ENCODE results near the gene MACO1. TPM values are rescaled to one million over a fixed set of nuclear protein-coding genes. Genes with fewer than 3 reads are reported as not detected.

Gene MACO1
- total RNA-seq, 6 experiments from 2014 or later, result 13.7 to 15.1 (median 14.4) TPM

- DNase-seq, result no peak
- no peak overlapping the region for H3K4me3 Mint-ChIP-seq
These were observed 96.6 kb downstream of the MACO1 start for GRCh38 chr1:25527226-25527846.

DNA sequence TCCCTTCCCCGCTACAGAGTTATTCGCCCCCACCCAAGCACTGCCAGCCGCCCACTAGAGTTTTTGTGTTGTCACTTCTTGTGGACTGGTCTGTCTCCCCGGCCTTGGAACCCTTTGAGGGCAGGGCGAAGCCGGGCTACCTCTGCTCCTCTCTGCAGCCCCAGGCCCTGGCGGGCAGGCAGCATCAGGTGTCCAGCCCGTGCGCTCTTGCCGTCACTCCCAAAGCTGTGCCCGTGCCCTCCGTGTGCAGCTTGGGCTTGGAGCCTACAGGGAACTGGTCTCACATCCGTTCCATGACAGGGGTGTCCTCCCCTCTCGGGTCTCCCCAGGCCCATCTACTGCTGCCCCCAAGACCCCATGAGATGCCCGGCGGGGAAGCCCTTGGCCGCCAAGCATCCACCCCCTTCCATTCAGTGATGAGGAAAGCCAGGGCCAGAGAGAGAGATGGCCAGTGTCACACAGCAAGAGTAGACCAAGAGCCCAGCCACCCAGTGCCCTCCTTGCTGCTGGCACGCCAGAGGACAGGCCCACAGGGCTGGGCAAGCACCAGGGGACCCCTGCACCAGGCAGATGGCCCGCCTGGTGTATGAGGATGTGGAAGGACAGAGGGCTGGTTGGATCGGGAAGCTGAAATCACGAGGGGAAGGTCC lies 97.4 kb downstream of the MACO1 start:
- Mint-ChIP-seq H3K27me3 (ENCODE audit: insufficient read depth) (peaks cover 25% of the 10 kb centered on the region), H3K4me1 (ENCODE audit: low read depth) (0 out of 2 replicates have a peak, but pooled peaks cover 5% of the 10 kb centered on the region), H3K36me3 (ENCODE audit: low read depth) (peaks cover 6% of the 10 kb centered on the region), H3K4me3 (no peak overlapping the region), H3K27ac (no peak overlapping the region), H3K9me3 (peaks cover 7% of the 10 kb centered on the region)
- TF ChIP-seq CTCF (IDR thresholded peaks at IDR 0.05), result no peak
- no peak for DNase-seq

More at GRCh38 chr1:25527226-25527846, 96.6 kb downstream of the MACO1 start:
- H3K4me1 Mint-ChIP-seq (ENCODE audit: low read depth), result 0 out of 2 replicates have a peak, but pooled peaks cover under 1% of the 10 kb centered on the region
- H3K36me3 Mint-ChIP-seq (ENCODE audit: low read depth), result peaks cover 6% of the 10 kb centered on the region
- TF ChIP-seq CTCF (IDR thresholded peaks at IDR 0.05), result no peak
- no peak overlapping the region for H3K27ac Mint-ChIP-seq
- H3K27me3 Mint-ChIP-seq (ENCODE audit: insufficient read depth), result peaks cover 25% of the 10 kb centered on the region
- peaks cover 7% of the 10 kb centered on the region for H3K9me3 Mint-ChIP-seq

- TF ChIP-seq CTCF (IDR thresholded peaks at IDR 0.05), result no peak
- Mint-ChIP-seq H3K36me3 (ENCODE audit: low read depth) (peaks cover 6% of the 10 kb centered on the region), H3K4me3 (no peak overlapping the region), H3K27ac (no peak overlapping the region), H3K9me3 (peaks cover 7% of the 10 kb centered on the region), H3K4me1 (ENCODE audit: low read depth) (0 out of 2 replicates have a peak, but pooled peaks cover 5% of the 10 kb centered on the region), H3K27me3 (ENCODE audit: insufficient read depth) (peaks cover 27% of the 10 kb centered on the region)
- DNase-seq, result no peak
These were observed 98.3 kb downstream of the MACO1 start for GRCh38 chr1:25528881-25529517.

- TF ChIP-seq CTCF (IDR thresholded peaks at IDR 0.05), result no peak
- peaks cover 7% of the 10 kb centered on the region for H3K9me3 Mint-ChIP-seq
- peaks cover 28% of the 10 kb centered on the region for H3K27me3 Mint-ChIP-seq (ENCODE audit: insufficient read depth)
- no peak overlapping the region for H3K27ac Mint-ChIP-seq
- DNase-seq, result no peak
- no peak overlapping the region for H3K4me3 Mint-ChIP-seq
- H3K36me3 Mint-ChIP-seq (ENCODE audit: low read depth), result peaks cover 6% of the 10 kb centered on the region
- H3K4me1 Mint-ChIP-seq (ENCODE audit: low read depth), result 0 out of 2 replicates have a peak, but pooled peaks cover 5% of the 10 kb centered on the region
These were observed 99.0 kb downstream of the MACO1 start for GRCh38 chr1:25529518-25530185.

DNA sequence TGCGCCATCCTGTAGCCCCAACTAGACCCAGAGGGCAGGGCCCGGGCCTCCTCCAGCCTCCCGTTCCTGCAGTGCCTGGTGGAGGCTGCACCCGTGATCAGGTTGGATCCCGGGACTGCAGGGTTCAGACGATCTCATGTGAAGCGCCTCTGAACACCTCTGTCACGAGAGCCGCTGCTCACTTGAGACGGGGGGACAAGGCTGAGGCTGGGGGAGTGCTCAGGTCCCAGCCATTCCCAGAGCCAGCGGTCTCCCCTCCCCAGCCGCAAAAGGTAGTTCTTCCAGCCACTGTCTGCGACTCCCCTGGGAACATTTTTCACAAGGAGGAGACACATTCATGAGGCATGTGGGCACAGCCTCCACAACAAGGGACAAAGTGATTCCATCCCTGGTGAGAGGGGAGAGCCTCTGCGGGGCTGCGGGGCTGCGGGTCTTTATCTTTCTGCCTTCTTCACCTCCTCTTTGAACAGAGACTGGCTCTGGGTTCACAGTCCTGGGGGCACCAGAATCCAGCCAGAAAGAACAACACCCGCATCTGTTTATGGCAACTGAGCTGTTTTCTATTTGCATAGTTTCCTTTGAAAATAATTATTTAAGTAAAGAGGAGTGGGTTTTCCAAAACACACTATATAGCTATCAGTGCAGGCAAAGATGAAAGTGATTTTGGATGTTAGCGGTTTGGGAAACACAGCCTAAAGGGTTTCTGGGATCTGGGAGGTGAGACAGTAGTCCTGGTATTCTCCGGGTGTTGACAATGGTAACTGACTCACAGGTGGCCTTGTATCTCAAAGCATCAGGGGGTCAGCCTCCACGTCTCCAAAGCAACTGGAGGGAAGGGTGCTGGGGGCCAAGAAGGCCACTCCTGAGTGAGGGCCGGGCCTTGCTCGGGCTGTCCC lies 99.7 kb downstream of the MACO1 start:
- Mint-ChIP-seq H3K36me3 (ENCODE audit: low read depth) (peaks cover 2% of the 10 kb centered on the region), H3K27ac (no peak overlapping the region), H3K27me3 (ENCODE audit: insufficient read depth) (peaks cover 24% of the 10 kb centered on the region), H3K4me1 (ENCODE audit: low read depth) (0 out of 2 replicates have a peak, but pooled peaks cover 5% of the 10 kb centered on the region), H3K9me3 (peaks cover 2% of the 10 kb centered on the region), H3K4me3 (no peak overlapping the region)
- no peak for TF ChIP-seq CTCF (IDR thresholded peaks at IDR 0.05)
- no peak for DNase-seq
